Suprapubic skin (tissue), 4 donors: ENCODE results near the gene CHST11. TPM values are rescaled to one million over a fixed set of nuclear protein-coding genes. Genes with fewer than 3 reads are reported as not detected.

Experiments used
- DNase-seq, 2 donors: peaks; one replicate each; pipeline ENCODE4 v3.0.0-alpha.2; 2019; ENCODE audit warnings: low spot score in 2 of 2
- H3K27ac ChIP-seq: fragments of 200-600 bp; sonication (generic); one replicate; pipeline ENCODE4 v1.5.1; 2019
- H3K27me3 ChIP-seq: fragments of 200-600 bp; sonication (generic); one replicate; pipeline ENCODE4 v1.5.1; 2019
- H3K36me3 ChIP-seq: fragments of 200-600 bp; sonication (generic); one replicate; pipeline ENCODE4 v1.5.1; 2019
- H3K4me1 ChIP-seq: fragments of 200-600 bp; sonication (generic); one replicate; pipeline ENCODE4 v1.5.1; 2019
- H3K4me3 ChIP-seq: fragments of 200-600 bp; sonication (generic); one replicate; pipeline ENCODE4 v1.5.1; 2019; ENCODE audit warnings: mild to moderate bottlenecking
- H3K9me3 ChIP-seq: fragments of 200-600 bp; sonication (generic); one replicate; pipeline ENCODE4 v1.5.1; 2019
- EP300 ChIP-seq: sonication (generic); formaldehyde crosslinking; IDR thresholded peaks from one replicate; pipeline ENCODE4 v1.6.1; 2017; ENCODE audit warnings: antibody characterized with exemption
- POLR2A ChIP-seq, 2 donors: fragments of 450-650 bp; IDR thresholded peaks; one replicate each; pipeline ENCODE4 v1.6.1; 2017; ENCODE audit warnings: antibody characterized with exemption in 2 of 2, mild to moderate bottlenecking in 2 of 2, moderate library complexity in 2 of 2
- POLR2AphosphoS5 ChIP-seq, 3 donors: sonication (generic); formaldehyde crosslinking; IDR thresholded peaks; one replicate each; pipeline ENCODE4 v1.6.1; 2017; ENCODE audit warnings: antibody characterized with exemption in 3 of 3
- WGBS: methylation state at CpG from one replicate; pipeline ENCODE4 v1.1.5; 2018; 5-methylcytosine and 5-hydroxymethylcytosine counted together
- total RNA-seq, 4 donors: library from RNA; depleted of rRNA; stranded (reverse); fragments of >200 nt; gene quantifications; one replicate each; pipeline ENCODE4 v1.1.0, GENCODE V29; 2016
- TF ChIP-seq, protein P1 (sequence below), 2 donors: fragments of 200-600 bp in 1 of 2; fragments of 450-650 bp in 1 of 2; sonication (generic) in 1 of 2; IDR thresholded peaks; one replicate each; pipeline ENCODE4 v1.5.1; 2016 to 2019; ENCODE audit warnings: antibody characterized with exemption in 2 of 2, mild to moderate bottlenecking in 1 of 2, moderate library complexity in 1 of 2

CHST11 gene
- total RNA-seq, 4 donors from 2014 or later, result 1.8 to 5.8 (median 3.8) TPM

DNA sequence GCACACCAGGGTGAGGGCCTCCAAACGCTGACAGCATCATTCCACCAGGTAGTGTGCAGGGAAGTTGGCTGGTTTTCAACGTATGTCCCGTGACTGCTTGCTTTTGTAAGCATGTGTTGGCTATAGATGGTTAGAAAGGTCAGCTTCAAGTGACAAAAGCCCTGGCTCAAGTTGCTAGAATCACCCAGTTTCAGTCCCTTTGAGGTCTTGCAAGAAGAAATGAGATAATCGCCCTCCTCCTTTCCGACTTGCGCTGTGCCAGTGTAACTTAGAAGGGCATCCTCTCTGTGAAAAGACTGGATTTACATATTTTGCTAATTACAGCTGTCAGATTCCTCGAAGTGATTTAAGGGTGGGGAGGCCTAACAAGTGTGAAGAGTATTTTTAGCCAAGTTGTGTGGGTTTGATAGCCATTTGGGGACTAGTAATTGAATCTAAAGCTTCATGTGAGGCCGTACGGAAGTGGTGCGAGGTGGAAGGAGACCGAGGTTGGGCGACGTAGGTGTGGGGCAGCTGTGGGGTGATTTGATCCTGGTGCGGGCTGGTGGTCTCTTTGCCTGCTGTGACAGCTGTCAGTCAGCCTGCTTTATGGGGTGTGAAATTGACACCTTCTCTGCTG is 94.7 kb downstream of the CHST11 start:
- DNase-seq, result no peak
- H3K4me1 ChIP-seq, result peaks cover 11% of the 10 kb centered on the region
- H3K27me3 ChIP-seq, result peaks cover 4% of the 10 kb centered on the region
- H3K36me3 ChIP-seq, result no peaks in the 10 kb centered on the region
- TF ChIP-seq, protein P1, sequence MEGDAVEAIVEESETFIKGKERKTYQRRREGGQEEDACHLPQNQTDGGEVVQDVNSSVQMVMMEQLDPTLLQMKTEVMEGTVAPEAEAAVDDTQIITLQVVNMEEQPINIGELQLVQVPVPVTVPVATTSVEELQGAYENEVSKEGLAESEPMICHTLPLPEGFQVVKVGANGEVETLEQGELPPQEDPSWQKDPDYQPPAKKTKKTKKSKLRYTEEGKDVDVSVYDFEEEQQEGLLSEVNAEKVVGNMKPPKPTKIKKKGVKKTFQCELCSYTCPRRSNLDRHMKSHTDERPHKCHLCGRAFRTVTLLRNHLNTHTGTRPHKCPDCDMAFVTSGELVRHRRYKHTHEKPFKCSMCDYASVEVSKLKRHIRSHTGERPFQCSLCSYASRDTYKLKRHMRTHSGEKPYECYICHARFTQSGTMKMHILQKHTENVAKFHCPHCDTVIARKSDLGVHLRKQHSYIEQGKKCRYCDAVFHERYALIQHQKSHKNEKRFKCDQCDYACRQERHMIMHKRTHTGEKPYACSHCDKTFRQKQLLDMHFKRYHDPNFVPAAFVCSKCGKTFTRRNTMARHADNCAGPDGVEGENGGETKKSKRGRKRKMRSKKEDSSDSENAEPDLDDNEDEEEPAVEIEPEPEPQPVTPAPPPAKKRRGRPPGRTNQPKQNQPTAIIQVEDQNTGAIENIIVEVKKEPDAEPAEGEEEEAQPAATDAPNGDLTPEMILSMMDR (IDR thresholded peaks at IDR 0.05), result no peak
- no peak for TF ChIP-seq POLR2AphosphoS5 (IDR thresholded peaks at IDR 0.05)
- no peak for TF ChIP-seq POLR2A (IDR thresholded peaks at IDR 0.05)
- TF ChIP-seq EP300, result no peak
- H3K9me3 ChIP-seq, result no peaks in the 10 kb centered on the region
- 80% methylated on average over 14 of the region's 14 CpGs for WGBS
- H3K4me3 ChIP-seq, result no peak overlapping the region
- H3K27ac ChIP-seq, result no peak overlapping the region

DNA sequence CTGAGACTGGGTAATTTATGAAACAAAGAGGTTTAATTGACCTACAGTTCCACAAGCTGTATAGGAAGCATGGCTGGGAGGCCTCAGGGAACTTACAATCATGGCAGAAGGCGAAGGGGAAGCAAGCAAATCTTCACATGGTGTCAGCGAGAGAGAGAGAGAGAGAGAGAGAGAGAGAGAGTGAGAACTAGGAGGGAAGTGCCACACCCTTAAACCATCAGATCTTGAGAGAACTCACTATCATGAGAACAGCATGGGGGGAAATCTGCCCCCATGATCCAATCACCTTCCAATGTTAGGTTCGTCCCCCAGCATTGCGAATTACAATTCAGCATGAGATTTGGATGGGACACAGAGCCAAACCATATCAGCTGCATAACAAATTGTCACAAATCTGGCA is 96.7 kb downstream of the CHST11 start:
- Histone ChIP-seq H3K9me3 (no peaks in the 10 kb centered on the region), H3K27me3 (peaks cover 4% of the 10 kb centered on the region), H3K36me3 (no peaks in the 10 kb centered on the region), H3K4me3 (no peak overlapping the region), H3K27ac (no peak overlapping the region), H3K4me1 (peaks cover 3% of the 10 kb centered on the region)
- no peak for DNase-seq
- no peak for TF ChIP-seq POLR2AphosphoS5 (IDR thresholded peaks at IDR 0.05)
- TF ChIP-seq, protein P1 (IDR thresholded peaks at IDR 0.05), result no peak
- no peak for TF ChIP-seq POLR2A (IDR thresholded peaks at IDR 0.05)
- TF ChIP-seq EP300, result no peak
- 87% methylated on average over 4 of the region's 4 CpGs for WGBS

DNA sequence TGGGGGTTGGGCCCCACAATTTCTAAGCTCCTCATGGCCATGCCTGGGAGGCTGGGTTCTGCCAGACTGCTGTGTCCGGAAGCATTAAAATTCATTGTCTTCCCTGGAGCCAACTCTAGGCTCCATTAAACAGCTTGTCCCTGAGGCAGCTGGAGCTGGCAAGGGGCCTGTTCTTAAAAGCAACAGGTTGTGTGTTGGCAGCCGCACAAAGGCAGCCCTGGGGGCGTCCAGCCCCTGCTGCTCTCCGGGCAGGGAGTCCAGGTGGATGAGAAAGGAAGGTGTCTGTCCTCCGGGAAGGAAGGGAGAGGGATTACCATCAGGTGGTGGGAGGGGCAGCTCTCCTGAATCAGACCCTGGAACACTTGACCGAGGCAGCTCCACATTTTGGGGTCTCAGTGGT is 98.9 kb downstream of the CHST11 start:
- H3K27me3 ChIP-seq, result peaks cover 4% of the 10 kb centered on the region
- no peak overlapping the region for H3K4me3 ChIP-seq
- no peak for DNase-seq
- H3K36me3 ChIP-seq, result no peaks in the 10 kb centered on the region
- WGBS, result 37% methylated on average over 5 of the region's 6 CpGs
- TF ChIP-seq, protein P1 (IDR thresholded peaks at IDR 0.05), result no peak
- TF ChIP-seq EP300 (no peak), POLR2A (IDR thresholded peaks at IDR 0.05) (no peak), POLR2AphosphoS5 (IDR thresholded peaks at IDR 0.05) (no peak)
- no peaks in the 10 kb centered on the region for H3K4me1 ChIP-seq
- no peak overlapping the region for H3K27ac ChIP-seq
- H3K9me3 ChIP-seq, result no peaks in the 10 kb centered on the region

DNA sequence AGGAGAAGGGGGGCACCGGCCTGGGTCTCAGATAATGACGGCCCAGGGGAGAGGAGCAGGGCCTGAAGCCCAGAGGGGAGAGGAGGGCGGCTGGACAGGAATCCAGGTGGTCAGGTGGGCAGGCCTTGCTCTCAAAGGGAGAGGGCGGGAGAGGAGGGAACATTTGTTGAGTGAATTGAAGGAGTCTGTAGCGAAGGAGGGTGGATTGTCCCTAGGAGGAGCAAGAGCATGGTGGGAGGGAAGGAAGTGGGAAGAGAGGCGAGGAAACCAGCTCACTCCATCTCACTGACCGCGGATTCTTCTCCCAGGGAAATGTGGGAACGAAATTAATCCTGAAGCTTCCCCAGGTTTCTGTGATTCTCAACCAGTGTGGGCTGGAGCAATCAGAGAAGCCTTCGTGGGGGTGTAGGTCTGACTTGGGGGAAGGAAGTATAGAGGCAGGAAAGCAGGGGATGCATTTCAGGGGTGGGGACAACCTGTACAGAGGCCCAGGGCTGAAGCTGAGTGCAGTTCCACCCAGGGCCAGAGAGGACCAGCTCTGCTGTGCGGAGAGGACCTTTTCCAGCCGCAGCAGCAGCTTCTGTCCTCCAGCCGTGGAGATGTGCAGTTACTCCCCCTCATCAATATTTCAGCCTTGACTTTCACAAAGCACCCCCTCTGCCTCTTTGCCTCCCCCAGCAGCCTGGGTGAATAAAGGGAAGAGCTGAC is 100.9 kb downstream of the CHST11 start:
- Histone ChIP-seq H3K4me3 (no peak overlapping the region), H3K27ac (no peak overlapping the region), H3K4me1 (no peaks in the 10 kb centered on the region), H3K27me3 (peaks cover 4% of the 10 kb centered on the region), H3K9me3 (no peaks in the 10 kb centered on the region), H3K36me3 (no peaks in the 10 kb centered on the region)
- DNase-seq, result no peak
- TF ChIP-seq, protein P1 (IDR thresholded peaks at IDR 0.05), result no peak
- TF ChIP-seq POLR2AphosphoS5 (IDR thresholded peaks at IDR 0.05), result no peak
- no peak for TF ChIP-seq POLR2A (IDR thresholded peaks at IDR 0.05)
- TF ChIP-seq EP300, result no peak
- 94% methylated on average over 13 of the region's 13 CpGs for WGBS

DNA sequence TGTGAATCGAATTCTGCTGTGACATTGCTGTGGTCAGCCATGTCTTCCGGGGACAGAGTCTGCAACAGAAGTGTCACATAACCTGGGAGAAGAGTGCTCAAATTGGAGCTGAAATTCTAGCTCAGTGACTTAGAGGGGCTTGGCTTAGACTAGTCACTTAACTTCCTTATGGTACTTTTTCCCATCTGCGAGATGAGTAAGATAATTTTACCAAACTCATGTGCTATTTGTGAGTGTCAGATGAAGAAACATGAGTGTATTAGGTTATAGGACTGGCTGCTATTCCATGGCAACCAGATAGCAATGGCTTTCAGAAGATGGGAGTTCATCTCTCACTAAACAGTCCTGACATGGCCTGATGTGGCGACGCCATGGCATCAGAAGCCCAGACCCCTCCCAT is 104.1 kb downstream of the CHST11 start:
- Histone ChIP-seq H3K4me1 (no peaks in the 10 kb centered on the region), H3K4me3 (no peak overlapping the region), H3K9me3 (no peaks in the 10 kb centered on the region), H3K36me3 (no peaks in the 10 kb centered on the region), H3K27ac (no peak overlapping the region), H3K27me3 (no peaks in the 10 kb centered on the region)
- no peak for DNase-seq
- TF ChIP-seq, protein P1 (IDR thresholded peaks at IDR 0.05), result no peak
- TF ChIP-seq EP300, result no peak
- no peak for TF ChIP-seq POLR2A (IDR thresholded peaks at IDR 0.05)
- no peak for TF ChIP-seq POLR2AphosphoS5 (IDR thresholded peaks at IDR 0.05)
- WGBS, result 93% methylated on average over 5 of the region's 5 CpGs
